H9 (cell line): ENCODE results near the gene SLC7A14. TPM values are rescaled to one million over a fixed set of nuclear protein-coding genes. Genes with fewer than 3 reads are reported as not detected.

Experiments
- DNase-seq: peaks from one replicate; pipeline ENCODE4 v3.0.0-alpha.2; 2017
- H2AFZ ChIP-seq: one replicate; pipeline ENCODE4 v1.6.1; 2013; ENCODE audit warnings: mild to moderate bottlenecking, low read length, control low read depth, moderate library complexity
- H2AK5ac ChIP-seq: 2 replicates; pipeline ENCODE4 v1.6.1; 2013; ENCODE audit warnings: low read length, control low read depth, mixed read lengths; ENCODE audit not compliant: insufficient read length
- H2BK120ac ChIP-seq: one replicate; pipeline ENCODE4 v1.6.1; 2013; ENCODE audit warnings: low read depth, mild to moderate bottlenecking, low read length, control low read depth, inconsistent platforms; ENCODE audit not compliant: poor library complexity, severe bottlenecking
- H2BK12ac ChIP-seq: 2 replicates; pipeline ENCODE4 v1.6.1; 2013; ENCODE audit warnings: low read length, control low read depth, mixed read lengths, low read depth; ENCODE audit not compliant: insufficient read length
- H2BK15ac ChIP-seq: 2 replicates; pipeline ENCODE4 v1.6.1; 2013; ENCODE audit warnings: low read depth, low read length, control low read depth
- H2BK20ac ChIP-seq: one replicate; pipeline ENCODE4 v1.6.1; 2013; ENCODE audit warnings: low read depth, mild to moderate bottlenecking, low read length, control low read depth, inconsistent platforms; ENCODE audit not compliant: poor library complexity, severe bottlenecking
- H2BK5ac ChIP-seq: 2 replicates; pipeline ENCODE4 v1.6.1; 2013; ENCODE audit warnings: low read length, control low read depth, mixed read lengths; ENCODE audit not compliant: insufficient read length
- H3K14ac ChIP-seq: 2 replicates; pipeline ENCODE4 v1.6.1; 2013; ENCODE audit warnings: low read length, control low read depth; ENCODE audit not compliant: insufficient read depth
- H3K18ac ChIP-seq: 2 replicates; pipeline ENCODE4 v1.6.1; 2013; ENCODE audit warnings: low read depth, mild to moderate bottlenecking, mixed read lengths, low read length, control low read depth; ENCODE audit not compliant: insufficient read length
- H3K23ac ChIP-seq: 2 replicates; pipeline ENCODE4 v1.6.1; 2013; ENCODE audit warnings: low read length, control low read depth, mixed read lengths, low read depth; ENCODE audit not compliant: insufficient read length
- H3K23me2 ChIP-seq: 2 replicates; pipeline ENCODE4 v1.6.1; 2013; ENCODE audit warnings: low read depth, mild to moderate bottlenecking, mixed read lengths, low read length, control low read depth; ENCODE audit not compliant: insufficient read length, poor library complexity, severe bottlenecking
- H3K27ac ChIP-seq: 2 replicates; pipeline ENCODE4 v1.5.1; 2013; ENCODE audit warnings: low read length, control low read depth, mixed read lengths, low read depth; ENCODE audit not compliant: insufficient read length
- H3K27me3 ChIP-seq: 2 replicates; pipeline ENCODE4 v1.6.1; 2013; ENCODE audit warnings: low read length, control low read depth, inconsistent platforms; ENCODE audit not compliant: insufficient read depth
- H3K4ac ChIP-seq: 2 replicates; pipeline ENCODE4 v1.6.1; 2013; ENCODE audit warnings: low read depth, mild to moderate bottlenecking, control low read depth, inconsistent platforms, low read length, moderate library complexity
- H3K4me1 ChIP-seq: 2 replicates; pipeline ENCODE4 v1.6.1; 2013; ENCODE audit warnings: low read length, control low read depth, inconsistent platforms; ENCODE audit not compliant: insufficient read depth
- H3K4me2 ChIP-seq: 2 replicates; pipeline ENCODE4 v1.6.1; 2013; ENCODE audit warnings: low read length, control low read depth, mixed read lengths; ENCODE audit not compliant: insufficient read length, insufficient read depth
- H3K56ac ChIP-seq: 2 replicates; pipeline ENCODE4 v1.6.1; 2013; ENCODE audit warnings: low read depth, mild to moderate bottlenecking, mixed read lengths, low read length, control low read depth; ENCODE audit not compliant: insufficient read length
- H3K79me1 ChIP-seq: 2 replicates; pipeline ENCODE4 v1.6.1; 2013; ENCODE audit warnings: low read depth, mild to moderate bottlenecking, moderate library complexity, low read length, control low read depth, inconsistent platforms; ENCODE audit not compliant: insufficient read depth, poor library complexity, severe bottlenecking
- H3K79me2 ChIP-seq: 2 replicates; pipeline ENCODE4 v1.6.1; 2013; ENCODE audit warnings: low read length, control low read depth, inconsistent platforms; ENCODE audit not compliant: insufficient read depth
- H3K9ac ChIP-seq: 2 replicates; pipeline ENCODE4 v1.6.1; 2013; ENCODE audit warnings: low read length, control low read depth, mixed read lengths; ENCODE audit not compliant: insufficient read length; ENCODE audit errors: extremely low read depth
- H3K9me3 ChIP-seq: one replicate; pipeline ENCODE4 v1.6.1; 2013; ENCODE audit warnings: low read depth, low read length, inconsistent platforms; ENCODE audit not compliant: control insufficient read depth
- H3T11ph ChIP-seq: one replicate; pipeline ENCODE4 v1.6.1; 2013; ENCODE audit warnings: mild to moderate bottlenecking, low read length, control low read depth, inconsistent platforms
- H4K20me1 ChIP-seq: one replicate; pipeline ENCODE4 v1.6.1; 2013; ENCODE audit not compliant: control insufficient read depth, insufficient read length, insufficient read depth
- H4K5ac ChIP-seq: 2 replicates; pipeline ENCODE4 v1.6.1; 2013; ENCODE audit warnings: low read depth, mild to moderate bottlenecking, mixed read lengths, low read length, control low read depth; ENCODE audit not compliant: insufficient read length
- H4K8ac ChIP-seq: replicated peaks from 2 replicates; pipeline ENCODE4 v1.6.1; 2013; ENCODE audit warnings: low read length, control low read depth, mixed read lengths, low read depth; ENCODE audit not compliant: insufficient read length
- H4K91ac ChIP-seq: 2 replicates; pipeline ENCODE4 v1.6.1; 2013; ENCODE audit warnings: low read depth, mild to moderate bottlenecking, moderate library complexity, mixed read lengths, low read length, control low read depth; ENCODE audit not compliant: insufficient read length
- H3K27ac Mint-ChIP-seq, 3 experiments: 2 replicates in 2 of 3; 3 replicates in 1 of 3; pipeline ENCODE4 v1.8.0; 2020 to 2021; ENCODE audit warnings: mixed read lengths in 3 of 3, mild to moderate bottlenecking in 1 of 3, moderate library complexity in 1 of 3
- H3K27me3 Mint-ChIP-seq: 2 replicates; pipeline ENCODE4 v1.8.0; 2021; ENCODE audit warnings: low read depth, mild to moderate bottlenecking, moderate library complexity, mixed read lengths
- H3K36me3 Mint-ChIP-seq, 3 experiments: 2 replicates in 2 of 3; 3 replicates in 1 of 3; pipeline ENCODE4 v1.8.0; 2020 to 2021; ENCODE audit warnings: low read depth in 3 of 3, mixed read lengths in 3 of 3; ENCODE audit not compliant: insufficient read depth in 1 of 3
- H3K4me1 Mint-ChIP-seq, 2 experiments: 2 replicates each; pipeline ENCODE4 v1.8.0; 2020; ENCODE audit warnings: mixed read lengths in 2 of 2
- H3K4me3 Mint-ChIP-seq, 2 experiments: 2 replicates in 1 of 2; 3 replicates in 1 of 2; pipeline ENCODE4 v1.8.0; 2020 to 2021; ENCODE audit warnings: mild to moderate bottlenecking in 2 of 2, mixed read lengths in 2 of 2, moderate library complexity in 1 of 2
- H3K9me3 Mint-ChIP-seq, 2 experiments: 2 replicates in 1 of 2; 3 replicates in 1 of 2; pipeline ENCODE4 v1.8.0; 2020; ENCODE audit warnings: mild to moderate bottlenecking in 2 of 2, mixed read lengths in 2 of 2, moderate library complexity in 1 of 2
- CTCF ChIP-seq: fragments of 200-600 bp; sonication (generic); conservative IDR thresholded peaks from 3 replicates; pipeline ENCODE4 v1.8.0; 2021; ENCODE audit warnings: antibody characterized with exemption, mild to moderate bottlenecking
- total RNA-seq: library from RNA; stranded (reverse); gene quantifications from 2 replicates; pipeline ENCODE4 v1.2.1, GENCODE V29; 2021

The SLC7A14 gene
- total RNA-seq, 1 experiment from 2014 or later: 0.42 TPM

- Histone ChIP-seq H4K91ac (no peak overlapping the region), H3K27ac (no peak overlapping the region), H3K56ac (no peak overlapping the region), H4K20me1 (no peaks in the 10 kb centered on the region), H3K23ac (no peak overlapping the region), H3K79me1 (no peaks in the 10 kb centered on the region), H4K8ac (no peak overlapping the region), H3K9me3 (no peaks in the 10 kb centered on the region), H3K14ac (no peak overlapping the region), H3K23me2 (no peaks in the 10 kb centered on the region), H2BK12ac (no peak overlapping the region), H2BK5ac (no peak overlapping the region), H2BK15ac (no peak overlapping the region), H3K18ac (no peak overlapping the region), H3K4me2 (no peak overlapping the region), H4K5ac (no peak overlapping the region), H2AFZ (no peak overlapping the region), H2AK5ac (no peak overlapping the region), H2BK120ac (no peak overlapping the region), H3T11ph (no peak overlapping the region), H3K4ac (no peak overlapping the region), H3K79me2 (no peaks in the 10 kb centered on the region; the same call in 1 of the 2 replicates), H3K27me3 (no peaks in the 10 kb centered on the region), H3K9ac (no peak overlapping the region), H2BK20ac (no peak overlapping the region), H3K4me1 (no peaks in the 10 kb centered on the region)
- Mint-ChIP-seq H3K27ac (no peak overlapping the region; a peak in 1 of 7 replicates), H3K4me1 (peaks cover 1 to 5% of the 10 kb centered on the region in 2 experiments; a peak in 2 of 4 replicates), H3K9me3 (no peaks in the 10 kb centered on the region), H3K4me3 (no peak overlapping the region), H3K36me3 (no peaks in the 10 kb centered on the region), H3K27me3 (peaks cover 4% of the 10 kb centered on the region; the same call in 1 of the 2 replicates)
- DNase-seq: no peak
- no peak for TF ChIP-seq CTCF
Measured at GRCh38 chr3:170442947-170443346, 142.9 kb downstream of the SLC7A14 start.
